ENCODE measurements around the gene NTSR2.

Gene NTSR2

DNA sequence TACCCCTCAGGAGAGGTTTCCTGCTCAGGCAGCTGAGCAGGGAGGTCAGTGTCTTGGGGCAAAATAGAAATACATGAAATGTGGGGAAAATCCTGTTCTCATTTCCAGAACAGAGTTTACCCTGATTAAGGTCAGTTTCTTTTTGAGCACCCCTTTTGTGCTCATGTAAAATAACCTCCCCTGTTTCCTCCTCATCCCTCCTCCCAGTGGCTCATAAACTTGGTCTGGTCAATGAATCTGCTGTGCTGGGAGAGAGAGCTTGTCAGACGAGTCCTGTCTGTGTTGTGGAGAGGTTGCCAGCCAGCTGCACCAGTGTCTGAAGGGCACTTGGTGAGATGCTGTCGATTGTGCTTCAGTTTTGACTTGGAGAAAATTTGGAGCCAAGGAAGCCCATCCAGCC is 48.6 kb downstream of the NTSR2 start:
- no peaks in the 10 kb centered on the region for H3K27me3 Mint-ChIP-seq
- DNase-seq, result no peak
- peaks cover 7% of the 10 kb centered on the region for H3K4me1 Mint-ChIP-seq (ENCODE audit: low read depth)
- H3K36me3 Mint-ChIP-seq (ENCODE audit: low read depth), result no peaks in the 10 kb centered on the region
- no peaks in the 10 kb centered on the region for H3K9me3 Mint-ChIP-seq
- no peak overlapping the region for H3K4me3 Mint-ChIP-seq
- no peak overlapping the region for H3K27ac Mint-ChIP-seq

DNA sequence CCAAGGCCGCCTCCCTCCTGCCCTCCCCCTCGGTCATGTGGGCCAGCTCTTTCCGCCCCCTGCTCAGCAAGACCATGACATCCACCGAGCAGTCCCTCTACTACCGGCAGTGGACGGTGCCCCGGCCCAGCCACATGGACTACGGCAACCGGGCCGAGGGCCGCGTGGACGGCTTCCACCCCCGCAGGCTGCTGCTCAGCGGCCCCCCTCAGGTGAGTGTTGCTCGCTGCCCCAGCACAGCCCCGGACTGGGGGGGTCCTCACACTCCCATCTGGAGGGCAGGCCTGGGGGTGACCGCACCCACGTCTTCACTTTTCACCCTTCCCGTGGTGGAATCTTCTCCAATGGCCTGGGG is 51.3 kb downstream of the NTSR2 start:
- no peak overlapping the region for H3K4me3 Mint-ChIP-seq
- no peaks in the 10 kb centered on the region for H3K36me3 Mint-ChIP-seq (ENCODE audit: low read depth)
- no peaks in the 10 kb centered on the region for H3K9me3 Mint-ChIP-seq
- H3K27me3 Mint-ChIP-seq, result no peaks in the 10 kb centered on the region
- DNase-seq, result no peak
- no peaks in the 10 kb centered on the region for H3K4me1 Mint-ChIP-seq (ENCODE audit: low read depth)
- H3K27ac Mint-ChIP-seq, result no peak overlapping the region

DNA sequence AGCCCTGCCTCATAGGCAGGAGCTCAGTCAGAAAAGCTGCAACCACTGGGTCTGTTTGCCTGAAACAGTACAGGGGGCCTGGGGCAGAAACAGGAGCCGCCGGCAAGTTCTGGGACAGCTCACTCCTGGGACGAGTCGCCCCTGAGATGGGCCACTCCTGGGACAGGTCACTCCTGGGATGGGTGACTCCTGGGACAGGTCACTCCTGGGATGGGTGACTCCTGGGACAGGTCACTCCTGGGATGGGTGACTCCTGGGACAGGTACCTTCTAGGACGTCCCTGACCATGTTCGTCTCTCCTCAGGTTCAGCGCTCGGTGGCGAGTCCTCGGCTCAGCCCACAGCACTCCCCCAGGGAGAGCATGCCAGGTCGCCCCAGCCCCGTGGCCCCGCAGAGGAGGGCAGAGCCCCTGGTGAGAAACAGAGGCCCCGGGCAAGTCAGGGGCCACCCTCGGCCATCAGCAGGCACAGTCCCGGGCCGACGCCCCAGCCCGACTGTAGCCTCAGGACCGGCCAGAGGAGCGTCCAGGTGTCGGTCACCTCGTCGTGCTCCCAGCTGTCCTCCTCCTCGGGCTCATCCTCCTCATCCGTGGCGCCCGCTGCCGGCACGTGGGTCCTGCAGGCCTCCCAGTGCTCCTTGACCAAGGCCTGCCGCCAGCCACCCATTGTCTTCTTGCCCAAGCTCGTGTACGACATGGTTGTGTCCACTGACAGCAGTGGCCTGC is 51.8 kb downstream of the NTSR2 start:
- Mint-ChIP-seq H3K36me3 (ENCODE audit: low read depth) (no peaks in the 10 kb centered on the region), H3K4me1 (ENCODE audit: low read depth) (no peaks in the 10 kb centered on the region), H3K9me3 (no peaks in the 10 kb centered on the region), H3K27me3 (no peaks in the 10 kb centered on the region), H3K27ac (no peak overlapping the region), H3K4me3 (no peak overlapping the region)
- DNase-seq, result no peak

DNA sequence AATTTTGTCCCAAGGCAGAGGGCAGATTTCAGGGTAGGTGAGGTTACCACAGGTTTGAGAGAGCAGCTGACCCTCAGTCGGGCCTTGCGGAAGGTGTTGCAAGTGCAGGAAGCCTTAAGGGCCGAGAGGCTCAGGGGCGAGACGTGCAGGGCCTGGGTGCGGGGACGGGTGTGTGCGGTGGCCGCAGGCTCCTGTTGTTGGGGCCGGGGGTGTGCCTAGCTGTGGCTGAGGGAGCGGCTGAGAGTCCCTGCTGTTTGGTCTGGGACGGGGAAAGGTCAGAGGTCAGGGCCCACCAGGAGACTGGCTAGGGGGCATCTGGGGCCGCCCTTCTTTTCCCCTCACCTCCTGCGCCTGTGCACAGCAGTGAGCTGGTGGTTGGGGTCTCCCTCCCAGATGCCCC is 52.5 kb downstream of the NTSR2 start:
- Mint-ChIP-seq H3K27ac (no peak overlapping the region), H3K4me3 (no peak overlapping the region), H3K27me3 (no peaks in the 10 kb centered on the region)

DNA sequence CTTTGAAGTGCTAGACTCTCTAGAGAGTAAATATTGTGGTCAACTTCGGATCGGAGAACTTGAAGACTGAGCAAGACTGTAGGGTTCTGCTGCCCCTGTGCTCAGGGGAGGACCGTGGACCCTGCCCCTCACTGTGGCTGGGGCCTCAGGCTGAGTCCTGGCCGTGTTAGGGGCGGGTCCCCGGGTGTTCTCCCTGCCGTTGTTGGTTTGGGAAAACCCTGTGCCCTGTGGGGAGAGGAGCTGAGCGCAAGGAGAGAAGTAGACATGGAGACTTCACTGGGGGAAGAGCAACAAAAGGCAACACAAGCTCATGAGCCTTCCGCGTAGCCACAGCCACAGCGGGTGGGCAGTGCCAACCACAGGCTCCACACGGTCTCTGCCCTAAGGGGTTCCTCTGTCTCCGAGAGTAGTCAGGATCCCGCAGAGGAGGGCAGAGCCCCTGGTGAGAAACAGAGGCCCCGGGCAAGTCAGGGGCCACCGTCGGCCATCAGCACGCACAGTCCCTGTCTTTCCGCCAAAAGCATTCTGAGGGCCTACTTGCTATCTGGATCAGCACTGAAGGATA is 53.1 kb downstream of the NTSR2 start:
- no peaks in the 10 kb centered on the region for H3K36me3 Mint-ChIP-seq (ENCODE audit: low read depth)
- H3K27ac Mint-ChIP-seq, result no peak overlapping the region
- H3K4me3 Mint-ChIP-seq, result no peak overlapping the region

More for the DNA sequence above, 52.5 kb downstream of the NTSR2 start:
- DNase-seq, result no peak
- Mint-ChIP-seq H3K9me3 (no peaks in the 10 kb centered on the region), H3K4me1 (ENCODE audit: low read depth) (no peaks in the 10 kb centered on the region), H3K36me3 (ENCODE audit: low read depth) (no peaks in the 10 kb centered on the region)

DNA sequence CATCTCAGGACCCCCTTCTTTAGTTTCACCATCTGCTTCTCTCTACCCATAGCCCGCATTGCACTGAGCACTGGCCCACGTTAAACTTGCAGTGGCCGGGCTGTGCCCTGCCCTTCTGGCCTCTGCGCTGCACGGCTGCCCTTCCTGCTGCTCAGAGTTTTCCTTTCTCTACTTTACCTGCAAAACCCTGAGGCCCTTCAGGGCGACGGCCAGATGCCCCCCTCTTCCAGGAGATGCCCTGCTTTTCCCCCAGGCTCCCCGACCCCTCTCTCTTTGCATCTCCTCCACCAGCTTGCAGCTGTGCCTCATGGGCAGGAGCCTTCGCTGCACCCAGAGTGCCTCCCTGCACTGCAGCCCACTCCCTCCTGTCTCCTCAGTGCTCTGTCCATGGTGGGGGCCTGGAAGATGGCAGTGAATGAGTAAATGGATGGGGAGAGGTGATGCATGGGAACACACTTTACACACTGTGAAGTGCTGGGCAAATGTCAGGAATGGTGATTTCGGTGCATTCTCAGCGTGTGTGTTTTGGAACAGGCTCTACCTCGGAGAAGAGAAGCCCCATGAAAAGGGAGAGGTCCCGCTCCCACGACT is 53.8 kb downstream of the NTSR2 start:
- no peak for DNase-seq
- H3K27ac Mint-ChIP-seq, result no peak overlapping the region

More for the DNA sequence above, 53.1 kb downstream of the NTSR2 start:
- no peak for DNase-seq
- Mint-ChIP-seq H3K27me3 (no peaks in the 10 kb centered on the region), H3K9me3 (no peaks in the 10 kb centered on the region), H3K4me1 (ENCODE audit: low read depth) (no peaks in the 10 kb centered on the region)

DNA sequence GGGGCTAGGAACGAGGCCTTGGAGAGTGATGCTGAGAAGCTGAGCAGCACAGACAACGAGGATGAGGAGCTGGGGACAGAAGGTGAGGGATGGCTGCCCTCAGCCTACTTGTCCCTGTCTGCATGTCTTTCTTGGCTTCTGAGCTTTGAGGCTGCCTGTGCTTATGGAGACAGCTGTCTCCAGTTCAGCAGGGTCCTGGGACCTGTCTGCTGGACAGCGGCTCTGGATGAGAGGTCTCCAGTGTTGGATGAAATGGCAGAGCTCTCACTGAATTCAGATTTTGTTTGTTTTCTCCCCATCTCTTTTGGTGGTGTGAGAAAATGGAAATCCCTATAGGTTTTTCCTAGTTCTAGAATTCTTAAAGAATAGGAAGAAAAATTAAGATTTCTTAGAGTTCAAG is 54.8 kb downstream of the NTSR2 start:
- Mint-ChIP-seq H3K27ac (no peak overlapping the region), H3K4me1 (ENCODE audit: low read depth) (no peaks in the 10 kb centered on the region), H3K36me3 (ENCODE audit: low read depth) (no peaks in the 10 kb centered on the region), H3K4me3 (no peak overlapping the region), H3K9me3 (no peaks in the 10 kb centered on the region), H3K27me3 (no peaks in the 10 kb centered on the region)
- DNase-seq, result no peak

More for the DNA sequence above, 53.8 kb downstream of the NTSR2 start:
- Mint-ChIP-seq H3K9me3 (no peaks in the 10 kb centered on the region), H3K36me3 (ENCODE audit: low read depth) (no peaks in the 10 kb centered on the region), H3K27me3 (no peaks in the 10 kb centered on the region), H3K4me1 (ENCODE audit: low read depth) (no peaks in the 10 kb centered on the region), H3K4me3 (no peak overlapping the region)

DNA sequence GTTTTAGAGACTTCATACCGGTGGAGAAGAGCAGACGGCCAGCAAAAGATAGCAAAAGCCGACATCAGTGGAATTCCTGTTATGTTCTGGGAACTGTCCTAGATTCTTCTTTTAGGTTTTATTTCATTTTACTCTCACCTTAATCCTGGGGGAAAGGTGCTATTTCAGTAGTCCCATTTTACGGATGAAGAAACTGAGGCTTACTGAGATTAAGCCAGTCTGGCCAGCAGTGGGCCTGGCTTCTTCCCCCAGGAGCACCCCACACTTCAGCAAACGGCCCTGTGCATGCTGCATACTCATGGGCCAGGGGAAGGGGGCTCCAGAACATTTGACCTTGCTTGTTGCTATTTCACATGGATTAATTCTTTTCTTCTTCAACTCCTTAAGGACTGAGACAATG is 56.7 kb downstream of the NTSR2 start:
- H3K27ac Mint-ChIP-seq, result no peak overlapping the region
- H3K4me3 Mint-ChIP-seq, result no peak overlapping the region
- H3K9me3 Mint-ChIP-seq, result no peaks in the 10 kb centered on the region
- H3K27me3 Mint-ChIP-seq, result no peaks in the 10 kb centered on the region
- no peaks in the 10 kb centered on the region for H3K36me3 Mint-ChIP-seq (ENCODE audit: low read depth)
- no peak for DNase-seq
- H3K4me1 Mint-ChIP-seq (ENCODE audit: low read depth), result no peaks in the 10 kb centered on the region

DNA sequence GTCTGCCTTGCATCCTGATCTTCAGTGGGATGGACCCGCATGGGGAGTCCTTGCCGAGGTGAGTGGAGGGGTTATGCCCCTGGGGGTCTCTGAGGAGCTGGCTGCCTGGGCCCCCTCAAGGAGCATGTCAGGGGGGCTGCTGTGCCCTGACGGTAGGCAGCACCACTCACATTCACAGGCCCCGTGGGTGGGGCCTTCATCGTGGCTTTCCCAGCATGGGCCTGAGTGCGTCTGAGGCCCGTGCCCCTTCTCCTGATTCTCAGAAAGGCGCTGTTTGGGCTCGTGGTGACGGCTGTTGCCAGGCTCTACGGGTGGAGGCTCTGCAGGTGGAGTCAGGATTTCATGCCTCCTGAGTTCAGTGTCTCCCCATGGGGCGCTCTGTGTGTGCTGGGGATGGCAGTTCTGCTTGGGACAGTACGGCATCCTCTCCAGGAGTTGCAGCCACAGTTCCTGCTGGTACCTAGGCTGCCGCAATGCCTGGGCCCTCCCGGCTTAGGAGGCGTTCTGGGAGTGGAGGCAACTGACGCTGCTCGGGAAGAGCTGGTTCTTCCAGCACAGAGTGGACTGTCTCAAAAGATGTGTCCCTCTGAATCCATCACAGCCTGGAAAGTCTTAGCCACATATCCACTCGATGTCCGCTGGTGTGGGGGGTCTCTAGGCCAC is 57.3 kb downstream of the NTSR2 start:
- DNase-seq, result no peak
- H3K27me3 Mint-ChIP-seq, result no peaks in the 10 kb centered on the region
- no peaks in the 10 kb centered on the region for H3K9me3 Mint-ChIP-seq
- H3K27ac Mint-ChIP-seq, result no peak overlapping the region
- H3K4me3 Mint-ChIP-seq, result no peak overlapping the region
- no peaks in the 10 kb centered on the region for H3K36me3 Mint-ChIP-seq (ENCODE audit: low read depth)
- no peaks in the 10 kb centered on the region for H3K4me1 Mint-ChIP-seq (ENCODE audit: low read depth)

DNA sequence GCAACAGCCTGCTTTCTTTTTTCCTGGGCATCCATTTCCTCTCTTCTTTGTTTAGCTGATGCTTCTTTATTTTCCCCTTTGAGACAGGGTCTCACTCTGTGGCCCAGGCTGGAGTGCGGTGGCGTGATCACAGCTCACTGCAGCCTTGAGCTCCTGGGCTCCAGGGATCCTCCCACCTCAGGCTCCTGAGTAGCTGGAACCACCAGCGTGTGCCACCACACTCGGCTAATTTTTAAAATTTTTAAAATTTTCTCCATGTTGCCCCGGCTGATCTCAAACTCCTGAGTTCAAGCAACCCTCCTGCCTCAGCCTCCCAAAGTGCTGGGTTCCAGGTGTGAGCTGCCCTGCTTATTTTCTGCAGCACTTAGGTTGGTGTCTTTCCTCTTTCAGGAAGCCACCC is 58.7 kb downstream of the NTSR2 start:
- Mint-ChIP-seq H3K9me3 (no peaks in the 10 kb centered on the region), H3K4me3 (no peak overlapping the region), H3K27me3 (no peaks in the 10 kb centered on the region)

DNA sequence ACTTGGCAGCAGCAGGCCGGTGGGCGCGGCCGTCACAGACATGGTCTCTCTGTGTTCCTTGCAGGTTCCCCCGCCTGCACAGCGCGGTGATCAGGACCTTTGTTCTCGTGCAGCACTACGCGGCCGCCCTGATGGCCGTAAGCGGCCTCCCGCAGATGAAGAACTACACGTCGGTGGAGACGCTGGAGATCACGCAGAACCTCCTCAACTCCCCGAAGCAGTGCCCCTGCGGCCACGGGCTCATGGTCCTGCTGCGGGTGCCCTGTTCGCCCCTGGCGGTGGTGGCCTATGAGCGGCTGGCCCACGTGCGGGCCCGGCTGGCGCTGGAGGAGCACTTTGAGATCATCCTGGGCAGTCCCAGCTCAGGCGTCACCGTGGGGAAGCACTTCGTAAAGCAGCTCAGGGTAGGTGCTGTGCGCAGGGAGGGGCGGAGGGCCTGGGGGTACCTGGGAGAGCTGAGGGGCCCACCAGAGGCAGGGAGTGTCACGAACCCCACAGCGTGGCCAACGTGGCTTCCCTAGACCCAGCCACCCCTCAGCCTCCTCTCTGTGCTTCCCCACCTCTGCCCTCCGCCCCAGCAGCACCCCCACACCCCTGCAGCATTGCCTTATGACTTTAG is 59.3 kb downstream of the NTSR2 start:
- no peak for DNase-seq
- Mint-ChIP-seq H3K27ac (no peak overlapping the region), H3K4me1 (ENCODE audit: low read depth) (no peaks in the 10 kb centered on the region), H3K9me3 (no peaks in the 10 kb centered on the region), H3K36me3 (ENCODE audit: low read depth) (no peaks in the 10 kb centered on the region), H3K4me3 (no peak overlapping the region), H3K27me3 (no peaks in the 10 kb centered on the region)

More for the DNA sequence above, 58.7 kb downstream of the NTSR2 start:
- H3K4me1 Mint-ChIP-seq (ENCODE audit: low read depth), result no peaks in the 10 kb centered on the region
- no peak for DNase-seq
- no peak overlapping the region for H3K27ac Mint-ChIP-seq
- H3K36me3 Mint-ChIP-seq (ENCODE audit: low read depth), result no peaks in the 10 kb centered on the region
